GM18868 (cell line): ENCODE data around the gene CARD9.
"Not testable (repeated sequence)": the region's sequence is repeated elsewhere in the genome, so short reads cannot be mapped to it uniquely, and the experiment has no call there.

Experiments
- ATAC-seq: cut with Tn5 transposase; IDR thresholded peaks from one replicate; pipeline ENCODE4 v1.9.1; 2021; ENCODE audit warnings: mild to moderate bottlenecking, moderate library complexity; ENCODE audit not compliant: unreplicated experiment

The CARD9 gene

GRCh38 chr9:136373300-136374182 is at the start of gene CARD9:
CARD9 (minus strand) TSS chr9:136373669; CDS start chr9:136372078, 1,591 bp downstream.
- no peak for ATAC-seq

GRCh38 chr9:136422876-136423275 is 49.4 kb upstream of the CARD9 start:
- no peak for ATAC-seq

- no peak for ATAC-seq
Measured at GRCh38 chr9:136421791-136422190, 48.3 kb upstream of the CARD9 start.

GRCh38 chr9:136419092-136419420 is 45.6 kb upstream of the CARD9 start:
- ATAC-seq, result no peak

- ATAC-seq, result no peak
Measured at GRCh38 chr9:136418182-136419091, 45.0 kb upstream of the CARD9 start.

- no peak for ATAC-seq
Measured at GRCh38 chr9:136416914-136417313, 43.4 kb upstream of the CARD9 start.

GRCh38 chr9:136416427-136416826 is 43.0 kb upstream of the CARD9 start:
- no peak for ATAC-seq

- no peak for ATAC-seq
Measured at GRCh38 chr9:136412962-136413361, 39.5 kb upstream of the CARD9 start.

- ATAC-seq, result no peak
Measured at GRCh38 chr9:136411378-136411777, 37.9 kb upstream of the CARD9 start.

- peak; percentile 81 for ATAC-seq
Measured at GRCh38 chr9:136410500-136411287, 37.2 kb upstream of the CARD9 start, which contains the start of the genes ENTR1 and PMPCA. ENTR1 (minus strand) TSS chr9:136410614; CDS start chr9:136410397, 217 bp downstream. PMPCA (plus strand) TSS chr9:136410658; CDS start chr9:136410669, 11 bp downstream.

GRCh38 chr9:136409557-136410455 is 36.3 kb upstream of the CARD9 start:
- ATAC-seq, result peak; percentile 12

GRCh38 chr9:136407911-136408310 is 34.4 kb upstream of the CARD9 start:
- no peak for ATAC-seq

GRCh38 chr9:136407061-136407460 is 33.6 kb upstream of the CARD9 start:
- ATAC-seq, result not testable (repeated sequence)

GRCh38 chr9:136405904-136406303 is 32.4 kb upstream of the CARD9 start:
- ATAC-seq, result not testable (repeated sequence)

- no peak for ATAC-seq
Measured at GRCh38 chr9:136405481-136405880, 32.0 kb upstream of the CARD9 start.

- ATAC-seq, result no peak
Measured at GRCh38 chr9:136404801-136405136, 31.3 kb upstream of the CARD9 start.

- ATAC-seq, result no peak
Measured at GRCh38 chr9:136403915-136404800, 30.7 kb upstream of the CARD9 start.

- ATAC-seq, result peak; percentile 36
Measured at GRCh38 chr9:136403538-136403914, 30.1 kb upstream of the CARD9 start.

GRCh38 chr9:136402067-136402466 is 28.6 kb upstream of the CARD9 start:
- no peak for ATAC-seq
